Measurements from ENCODE around the gene DSC1. TPM values are rescaled to one million over a fixed set of nuclear protein-coding genes. Genes with fewer than 3 reads are reported as not detected.

Gene DSC1
- total and polyA plus RNA-seq, 2 of the 13 experiments (the other 11 are each of a cell fraction or from before 2014, with no cell fraction given), result not detected

DNA sequence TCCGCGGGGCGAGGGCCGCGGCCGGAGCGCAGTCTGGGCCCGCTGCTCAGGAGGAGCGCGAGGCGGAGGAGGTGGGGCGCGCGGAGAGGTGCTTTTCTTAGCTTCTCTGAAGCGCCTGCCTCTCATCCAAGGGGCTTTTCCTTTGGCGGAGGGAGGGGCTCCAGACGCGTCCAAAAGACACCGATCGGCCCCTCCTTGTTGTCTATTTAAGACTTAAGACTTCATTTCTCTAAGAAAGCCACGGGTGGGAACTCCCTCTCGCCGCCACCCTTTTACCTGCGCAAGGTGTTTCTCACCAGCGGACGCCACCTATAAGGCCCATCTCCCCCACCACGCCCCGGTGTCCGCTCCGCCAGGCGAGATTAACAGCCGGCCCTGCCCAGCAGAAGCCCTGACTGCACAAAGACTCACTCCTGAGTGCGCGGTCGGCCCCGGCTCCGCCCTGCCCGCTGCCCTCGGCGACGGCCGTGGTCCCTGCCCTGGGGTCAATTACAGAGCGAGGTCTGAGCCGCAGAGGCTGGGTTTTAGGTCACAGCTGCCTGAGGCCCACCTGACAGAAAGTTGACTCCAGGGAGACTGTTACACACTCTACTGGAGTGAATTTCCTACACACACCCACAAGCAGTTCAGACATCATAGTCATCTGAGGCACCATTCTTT is 60.5 kb downstream of the DSC1 start, which contains the start of gene DSC2 (continued):
- TF ChIP-seq, protein P1, sequence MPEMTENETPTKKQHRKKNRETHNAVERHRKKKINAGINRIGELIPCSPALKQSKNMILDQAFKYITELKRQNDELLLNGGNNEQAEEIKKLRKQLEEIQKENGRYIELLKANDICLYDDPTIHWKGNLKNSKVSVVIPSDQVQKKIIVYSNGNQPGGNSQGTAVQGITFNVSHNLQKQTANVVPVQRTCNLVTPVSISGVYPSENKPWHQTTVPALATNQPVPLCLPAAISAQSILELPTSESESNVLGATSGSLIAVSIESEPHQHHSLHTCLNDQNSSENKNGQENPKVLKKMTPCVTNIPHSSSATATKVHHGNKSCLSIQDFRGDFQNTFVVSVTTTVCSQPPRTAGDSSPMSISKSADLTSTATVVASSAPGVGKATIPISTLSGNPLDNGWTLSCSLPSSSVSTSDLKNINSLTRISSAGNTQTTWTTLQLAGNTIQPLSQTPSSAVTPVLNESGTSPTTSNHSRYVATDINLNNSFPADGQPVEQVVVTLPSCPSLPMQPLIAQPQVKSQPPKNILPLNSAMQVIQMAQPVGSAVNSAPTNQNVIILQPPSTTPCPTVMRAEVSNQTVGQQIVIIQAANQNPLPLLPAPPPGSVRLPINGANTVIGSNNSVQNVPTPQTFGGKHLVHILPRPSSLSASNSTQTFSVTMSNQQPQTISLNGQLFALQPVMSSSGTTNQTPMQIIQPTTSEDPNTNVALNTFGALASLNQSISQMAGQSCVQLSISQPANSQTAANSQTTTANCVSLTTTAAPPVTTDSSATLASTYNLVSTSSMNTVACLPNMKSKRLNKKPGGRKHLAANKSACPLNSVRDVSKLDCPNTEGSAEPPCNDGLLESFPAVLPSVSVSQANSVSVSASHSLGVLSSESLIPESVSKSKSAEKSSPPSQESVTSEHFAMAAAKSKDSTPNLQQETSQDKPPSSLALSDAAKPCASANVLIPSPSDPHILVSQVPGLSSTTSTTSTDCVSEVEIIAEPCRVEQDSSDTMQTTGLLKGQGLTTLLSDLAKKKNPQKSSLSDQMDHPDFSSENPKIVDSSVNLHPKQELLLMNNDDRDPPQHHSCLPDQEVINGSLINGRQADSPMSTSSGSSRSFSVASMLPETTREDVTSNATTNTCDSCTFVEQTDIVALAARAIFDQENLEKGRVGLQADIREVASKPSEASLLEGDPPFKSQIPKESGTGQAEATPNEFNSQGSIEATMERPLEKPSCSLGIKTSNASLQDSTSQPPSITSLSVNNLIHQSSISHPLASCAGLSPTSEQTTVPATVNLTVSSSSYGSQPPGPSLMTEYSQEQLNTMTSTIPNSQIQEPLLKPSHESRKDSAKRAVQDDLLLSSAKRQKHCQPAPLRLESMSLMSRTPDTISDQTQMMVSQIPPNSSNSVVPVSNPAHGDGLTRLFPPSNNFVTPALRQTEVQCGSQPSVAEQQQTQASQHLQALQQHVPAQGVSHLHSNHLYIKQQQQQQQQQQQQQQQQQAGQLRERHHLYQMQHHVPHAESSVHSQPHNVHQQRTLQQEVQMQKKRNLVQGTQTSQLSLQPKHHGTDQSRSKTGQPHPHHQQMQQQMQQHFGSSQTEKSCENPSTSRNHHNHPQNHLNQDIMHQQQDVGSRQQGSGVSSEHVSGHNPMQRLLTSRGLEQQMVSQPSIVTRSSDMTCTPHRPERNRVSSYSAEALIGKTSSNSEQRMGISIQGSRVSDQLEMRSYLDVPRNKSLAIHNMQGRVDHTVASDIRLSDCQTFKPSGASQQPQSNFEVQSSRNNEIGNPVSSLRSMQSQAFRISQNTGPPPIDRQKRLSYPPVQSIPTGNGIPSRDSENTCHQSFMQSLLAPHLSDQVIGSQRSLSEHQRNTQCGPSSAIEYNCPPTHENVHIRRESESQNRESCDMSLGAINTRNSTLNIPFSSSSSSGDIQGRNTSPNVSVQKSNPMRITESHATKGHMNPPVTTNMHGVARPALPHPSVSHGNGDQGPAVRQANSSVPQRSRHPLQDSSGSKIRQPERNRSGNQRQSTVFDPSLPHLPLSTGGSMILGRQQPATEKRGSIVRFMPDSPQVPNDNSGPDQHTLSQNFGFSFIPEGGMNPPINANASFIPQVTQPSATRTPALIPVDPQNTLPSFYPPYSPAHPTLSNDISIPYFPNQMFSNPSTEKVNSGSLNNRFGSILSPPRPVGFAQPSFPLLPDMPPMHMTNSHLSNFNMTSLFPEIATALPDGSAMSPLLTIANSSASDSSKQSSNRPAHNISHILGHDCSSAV (CRISPR knock-in tag; IDR thresholded peaks at IDR 0.05; ENCODE audit: borderline replicate concordance), result no peak
- TF ChIP-seq DMAP1 (CRISPR knock-in tag; IDR thresholded peaks at IDR 0.05) (peak; percentile 53; the same call in 1 of the 2 replicates), ZNF124 (CRISPR knock-in tag; IDR thresholded peaks at IDR 0.05) (no peak), JUNB (CRISPR knock-in tag; IDR thresholded peaks at IDR 0.05; ENCODE audit: borderline replicate concordance) (no peak), POGZ (CRISPR knock-in tag; IDR thresholded peaks at IDR 0.05) (peak; percentile 43; the same call in 1 of the 2 replicates), SALL2 (CRISPR knock-in tag; IDR thresholded peaks at IDR 0.05) (no peak), ZSCAN20 (CRISPR knock-in tag; IDR thresholded peaks at IDR 0.05; ENCODE audit: borderline replicate concordance) (peak; percentile 70), HCFC1 (IDR thresholded peaks at IDR 0.05; ENCODE audit: low read depth, low read length) (no peak), ZNF547 (CRISPR knock-in tag; IDR thresholded peaks at IDR 0.05) (no peak), SETDB1 (CRISPR knock-in tag; IDR thresholded peaks at IDR 0.05; ENCODE audit: borderline replicate concordance) (no peak), ZNF775 (CRISPR knock-in tag; IDR thresholded peaks at IDR 0.05; ENCODE audit: borderline replicate concordance) (no peak), TARDBP (CRISPR knock-in tag; IDR thresholded peaks at IDR 0.05) (no peak)
- TF ChIP-seq, protein P2, sequence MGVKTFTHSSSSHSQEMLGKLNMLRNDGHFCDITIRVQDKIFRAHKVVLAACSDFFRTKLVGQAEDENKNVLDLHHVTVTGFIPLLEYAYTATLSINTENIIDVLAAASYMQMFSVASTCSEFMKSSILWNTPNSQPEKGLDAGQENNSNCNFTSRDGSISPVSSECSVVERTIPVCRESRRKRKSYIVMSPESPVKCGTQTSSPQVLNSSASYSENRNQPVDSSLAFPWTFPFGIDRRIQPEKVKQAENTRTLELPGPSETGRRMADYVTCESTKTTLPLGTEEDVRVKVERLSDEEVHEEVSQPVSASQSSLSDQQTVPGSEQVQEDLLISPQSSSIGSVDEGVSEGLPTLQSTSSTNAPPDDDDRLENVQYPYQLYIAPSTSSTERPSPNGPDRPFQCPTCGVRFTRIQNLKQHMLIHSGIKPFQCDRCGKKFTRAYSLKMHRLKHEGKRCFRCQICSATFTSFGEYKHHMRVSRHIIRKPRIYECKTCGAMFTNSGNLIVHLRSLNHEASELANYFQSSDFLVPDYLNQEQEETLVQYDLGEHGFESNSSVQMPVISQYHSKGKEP (CRISPR knock-in tag; IDR thresholded peaks at IDR 0.05), result no peak
- TF ChIP-seq, protein P3, sequence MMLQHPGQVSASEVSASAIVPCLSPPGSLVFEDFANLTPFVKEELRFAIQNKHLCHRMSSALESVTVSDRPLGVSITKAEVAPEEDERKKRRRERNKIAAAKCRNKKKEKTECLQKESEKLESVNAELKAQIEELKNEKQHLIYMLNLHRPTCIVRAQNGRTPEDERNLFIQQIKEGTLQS (CRISPR knock-in tag; IDR thresholded peaks at IDR 0.05), result no peak
- TF ChIP-seq, protein P4, sequence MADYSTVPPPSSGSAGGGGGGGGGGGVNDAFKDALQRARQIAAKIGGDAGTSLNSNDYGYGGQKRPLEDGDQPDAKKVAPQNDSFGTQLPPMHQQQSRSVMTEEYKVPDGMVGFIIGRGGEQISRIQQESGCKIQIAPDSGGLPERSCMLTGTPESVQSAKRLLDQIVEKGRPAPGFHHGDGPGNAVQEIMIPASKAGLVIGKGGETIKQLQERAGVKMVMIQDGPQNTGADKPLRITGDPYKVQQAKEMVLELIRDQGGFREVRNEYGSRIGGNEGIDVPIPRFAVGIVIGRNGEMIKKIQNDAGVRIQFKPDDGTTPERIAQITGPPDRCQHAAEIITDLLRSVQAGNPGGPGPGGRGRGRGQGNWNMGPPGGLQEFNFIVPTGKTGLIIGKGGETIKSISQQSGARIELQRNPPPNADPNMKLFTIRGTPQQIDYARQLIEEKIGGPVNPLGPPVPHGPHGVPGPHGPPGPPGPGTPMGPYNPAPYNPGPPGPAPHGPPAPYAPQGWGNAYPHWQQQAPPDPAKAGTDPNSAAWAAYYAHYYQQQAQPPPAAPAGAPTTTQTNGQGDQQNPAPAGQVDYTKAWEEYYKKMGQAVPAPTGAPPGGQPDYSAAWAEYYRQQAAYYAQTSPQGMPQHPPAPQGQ (CRISPR knock-in tag; IDR thresholded peaks at IDR 0.05; ENCODE audit: borderline replicate concordance), result no peak
- TF ChIP-seq, protein P5, sequence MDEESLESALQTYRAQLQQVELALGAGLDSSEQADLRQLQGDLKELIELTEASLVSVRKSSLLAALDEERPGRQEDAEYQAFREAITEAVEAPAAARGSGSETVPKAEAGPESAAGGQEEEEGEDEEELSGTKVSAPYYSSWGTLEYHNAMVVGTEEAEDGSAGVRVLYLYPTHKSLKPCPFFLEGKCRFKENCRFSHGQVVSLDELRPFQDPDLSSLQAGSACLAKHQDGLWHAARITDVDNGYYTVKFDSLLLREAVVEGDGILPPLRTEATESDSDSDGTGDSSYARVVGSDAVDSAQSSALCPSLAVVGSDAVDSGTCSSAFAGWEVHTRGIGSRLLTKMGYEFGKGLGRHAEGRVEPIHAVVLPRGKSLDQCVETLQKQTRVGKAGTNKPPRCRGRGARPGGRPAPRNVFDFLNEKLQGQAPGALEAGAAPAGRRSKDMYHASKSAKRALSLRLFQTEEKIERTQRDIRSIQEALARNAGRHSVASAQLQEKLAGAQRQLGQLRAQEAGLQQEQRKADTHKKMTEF (CRISPR knock-in tag; IDR thresholded peaks at IDR 0.05), result peak; percentile 66

All from HepG2 (cell line).